GM13977 (cell line): Measurements from ENCODE around the gene ZBTB32.

ENCODE experiments used
- DNase-seq: peaks from one replicate; pipeline ENCODE4 v3.0.0; 2012; ENCODE audit warnings: low spot score
- CTCF ChIP-seq: IDR thresholded peaks from 2 replicates; pipeline ENCODE4 v1.5.1; 2012; ENCODE audit warnings: mild to moderate bottlenecking, control low read depth; ENCODE audit not compliant: insufficient read depth; ENCODE audit errors: extremely low read depth, missing control alignments
- in situ Hi-C: fragments of 300-500 bp; cut with MboI; formaldehyde crosslinking; loops from one replicate; pipeline ENCODE4 v1.12.0; 2022; ENCODE audit warnings: low sequenced_read_pairs, low pct_unique_long_range_greater_than_20kb, mixed read lengths, inconsistent platforms; ENCODE audit not compliant: unreplicated experiment

Gene ZBTB32

GRCh38 chr19:35665157-35665556 is 39.2 kb upstream of the ZBTB32 start:
- in situ Hi-C loops = no loop called here
- no peak for TF ChIP-seq CTCF

GRCh38 chr19:35665604-35666003 is 38.8 kb upstream of the ZBTB32 start:
- DNase-seq = no peak
- no peak for TF ChIP-seq CTCF
- in situ Hi-C loops = no loop called here

More at GRCh38 chr19:35665157-35665556, 39.2 kb upstream of the ZBTB32 start:
- no peak for DNase-seq

- no peak for TF ChIP-seq CTCF
- DNase-seq = no peak
- in situ Hi-C loops = no loop called here
Measured at GRCh38 chr19:35666251-35666913, 38.0 kb upstream of the ZBTB32 start, which contains the start of gene UPK1A. Gene UPK1A, plus strand, starts transcription at chr19:35666517. Its CDS starts 296 bp downstream, at chr19:35666813.

- in situ Hi-C loops = no loop called here
- DNase-seq = no peak
- no peak for TF ChIP-seq CTCF
Measured at GRCh38 chr19:35669566-35669965, 34.8 kb upstream of the ZBTB32 start.

- TF ChIP-seq CTCF = no peak
- no peak for DNase-seq
- in situ Hi-C loops = no loop called here
Measured at GRCh38 chr19:35669974-35670373, 34.4 kb upstream of the ZBTB32 start.

- no peak for TF ChIP-seq CTCF
- DNase-seq = no peak
- in situ Hi-C loops = no loop called here
Measured at GRCh38 chr19:35670686-35671085, 33.7 kb upstream of the ZBTB32 start.

- no peak for TF ChIP-seq CTCF
- peak; percentile 22 for DNase-seq
- in situ Hi-C loops = no loop called here
Measured at GRCh38 chr19:35671818-35672217, 32.5 kb upstream of the ZBTB32 start.
